ENCODE results near the gene OPCML.

Gene OPCML

GRCh38 chr11:133530501-133530835, 1.8 kb downstream of the OPCML start:
- TF ChIP-seq CTCF (IDR thresholded peaks at IDR 0.05; ENCODE audit: borderline replicate concordance, control extremely low read depth, extremely low read depth, insufficient read depth, missing control alignments) = no peak
- in situ Hi-C loops (cut with MboI; ENCODE audit: low sequenced_read_pairs, unreplicated experiment) = no loop called here
- DNase-seq (ENCODE audit: low spot score) = no peak

- TF ChIP-seq CTCF (IDR thresholded peaks at IDR 0.05; ENCODE audit: borderline replicate concordance, control extremely low read depth, extremely low read depth, insufficient read depth, missing control alignments) = no peak
- DNase-seq (ENCODE audit: low spot score) = no peak
- in situ Hi-C loops (cut with MboI; ENCODE audit: low sequenced_read_pairs, unreplicated experiment) = no loop called here
Observed at GRCh38 chr11:133529807-133530500, 2.3 kb downstream of the OPCML start.

GRCh38 chr11:133526790-133527189, 5.5 kb downstream of the OPCML start:
- no peak for TF ChIP-seq CTCF (IDR thresholded peaks at IDR 0.05; ENCODE audit: borderline replicate concordance, control extremely low read depth, extremely low read depth, insufficient read depth, missing control alignments)
- no peak for DNase-seq (ENCODE audit: low spot score)
- in situ Hi-C loops (cut with MboI; ENCODE audit: low sequenced_read_pairs, unreplicated experiment) = no loop called here

GRCh38 chr11:133525976-133526375, 6.3 kb downstream of the OPCML start:
- TF ChIP-seq CTCF (IDR thresholded peaks at IDR 0.05; ENCODE audit: borderline replicate concordance, control extremely low read depth, extremely low read depth, insufficient read depth, missing control alignments) = no peak
- DNase-seq (ENCODE audit: low spot score) = no peak
- in situ Hi-C loops (cut with MboI; ENCODE audit: low sequenced_read_pairs, unreplicated experiment) = no loop called here

GRCh38 chr11:133524488-133524887, 7.8 kb downstream of the OPCML start:
- TF ChIP-seq CTCF (IDR thresholded peaks at IDR 0.05; ENCODE audit: borderline replicate concordance, control extremely low read depth, extremely low read depth, insufficient read depth, missing control alignments) = no peak
- in situ Hi-C loops (cut with MboI; ENCODE audit: low sequenced_read_pairs, unreplicated experiment) = no loop called here
- no peak for DNase-seq (ENCODE audit: low spot score)

GRCh38 chr11:133522344-133522743, 10.0 kb downstream of the OPCML start:
- TF ChIP-seq CTCF (IDR thresholded peaks at IDR 0.05; ENCODE audit: borderline replicate concordance, control extremely low read depth, extremely low read depth, insufficient read depth, missing control alignments) = no peak
- in situ Hi-C loops (cut with MboI; ENCODE audit: low sequenced_read_pairs, unreplicated experiment) = no loop called here

More at GRCh38 chr11:133522344-133522743, 10.0 kb downstream of the OPCML start:
- DNase-seq (ENCODE audit: low spot score) = no peak
